Ascending aorta (tissue), 2 donors: ENCODE results near the gene B4GALNT3. TPM values are rescaled to one million over a fixed set of nuclear protein-coding genes. Genes with fewer than 3 reads are reported as not detected.

ENCODE experiments used
- DNase-seq, 2 donors: peaks; one replicate each; pipeline ENCODE4 v3.0.0-alpha.2; 2019; ENCODE audit warnings: low spot score in 2 of 2
- H3K27ac ChIP-seq, 2 donors: fragments of 200-600 bp; sonication (generic); one replicate each; pipeline ENCODE4 v1.5.1; 2016 to 2017; ENCODE audit warnings: mild to moderate bottlenecking in 1 of 2
- H3K27me3 ChIP-seq: fragments of 200-600 bp; sonication (generic); one replicate; pipeline ENCODE4 v1.5.1; 2017
- H3K36me3 ChIP-seq, 2 donors: fragments of 200-600 bp; sonication (generic); one replicate each; pipeline ENCODE4 v1.5.1; 2016
- H3K4me1 ChIP-seq, 2 donors: fragments of 200-600 bp; sonication (generic); one replicate each; pipeline ENCODE4 v1.5.1; 2016 to 2017; ENCODE audit warnings: mild to moderate bottlenecking in 1 of 2
- H3K4me3 ChIP-seq, 2 donors: fragments of 200-600 bp; sonication (generic); one replicate each; pipeline ENCODE4 v1.5.1; 2016 to 2017; ENCODE audit warnings: mild to moderate bottlenecking in 1 of 2
- H3K9me3 ChIP-seq, 2 donors: fragments of 200-600 bp; sonication (generic); one replicate each; pipeline ENCODE4 v1.5.1; 2016
- intact Hi-C: fragments of 100-400 bp; cut with DNase I; formaldehyde crosslinking; loops from one replicate; pipeline ENCODE4 v1.15.1; 2023
- total RNA-seq: library from RNA; depleted of rRNA; stranded (reverse); fragments of >200 nt; gene quantifications from one replicate; pipeline ENCODE4 v1.1.0, GENCODE V29; 2016
- TF ChIP-seq, protein P1 (sequence below), 3 experiments: fragments of 200-600 bp in 2 of 3; fragments of 450-650 bp in 1 of 3; sonication (generic) in 2 of 3; IDR thresholded peaks; one replicate each; pipeline ENCODE4 v1.5.1; 2016 to 2019; ENCODE audit warnings: antibody characterized with exemption in 3 of 3, mild to moderate bottlenecking in 1 of 3, moderate library complexity in 1 of 3

The B4GALNT3 gene
- total RNA-seq, 1 donor from 2014 or later = 10.4 TPM

- no peak overlapping the region for H3K27ac ChIP-seq
- no peaks in the 10 kb centered on the region for H3K36me3 ChIP-seq
- no peaks in the 10 kb centered on the region for H3K4me1 ChIP-seq
- H3K27me3 ChIP-seq = no peaks in the 10 kb centered on the region
- TF ChIP-seq, protein P1, sequence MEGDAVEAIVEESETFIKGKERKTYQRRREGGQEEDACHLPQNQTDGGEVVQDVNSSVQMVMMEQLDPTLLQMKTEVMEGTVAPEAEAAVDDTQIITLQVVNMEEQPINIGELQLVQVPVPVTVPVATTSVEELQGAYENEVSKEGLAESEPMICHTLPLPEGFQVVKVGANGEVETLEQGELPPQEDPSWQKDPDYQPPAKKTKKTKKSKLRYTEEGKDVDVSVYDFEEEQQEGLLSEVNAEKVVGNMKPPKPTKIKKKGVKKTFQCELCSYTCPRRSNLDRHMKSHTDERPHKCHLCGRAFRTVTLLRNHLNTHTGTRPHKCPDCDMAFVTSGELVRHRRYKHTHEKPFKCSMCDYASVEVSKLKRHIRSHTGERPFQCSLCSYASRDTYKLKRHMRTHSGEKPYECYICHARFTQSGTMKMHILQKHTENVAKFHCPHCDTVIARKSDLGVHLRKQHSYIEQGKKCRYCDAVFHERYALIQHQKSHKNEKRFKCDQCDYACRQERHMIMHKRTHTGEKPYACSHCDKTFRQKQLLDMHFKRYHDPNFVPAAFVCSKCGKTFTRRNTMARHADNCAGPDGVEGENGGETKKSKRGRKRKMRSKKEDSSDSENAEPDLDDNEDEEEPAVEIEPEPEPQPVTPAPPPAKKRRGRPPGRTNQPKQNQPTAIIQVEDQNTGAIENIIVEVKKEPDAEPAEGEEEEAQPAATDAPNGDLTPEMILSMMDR (IDR thresholded peaks at IDR 0.05) = no peak
- intact Hi-C loops = no loop called here
- no peak overlapping the region for H3K4me3 ChIP-seq
- DNase-seq = no peak
- H3K9me3 ChIP-seq = no peaks in the 10 kb centered on the region
These were observed 50.5 kb downstream of the B4GALNT3 start for GRCh38 chr12:510071-510825.

DNA sequence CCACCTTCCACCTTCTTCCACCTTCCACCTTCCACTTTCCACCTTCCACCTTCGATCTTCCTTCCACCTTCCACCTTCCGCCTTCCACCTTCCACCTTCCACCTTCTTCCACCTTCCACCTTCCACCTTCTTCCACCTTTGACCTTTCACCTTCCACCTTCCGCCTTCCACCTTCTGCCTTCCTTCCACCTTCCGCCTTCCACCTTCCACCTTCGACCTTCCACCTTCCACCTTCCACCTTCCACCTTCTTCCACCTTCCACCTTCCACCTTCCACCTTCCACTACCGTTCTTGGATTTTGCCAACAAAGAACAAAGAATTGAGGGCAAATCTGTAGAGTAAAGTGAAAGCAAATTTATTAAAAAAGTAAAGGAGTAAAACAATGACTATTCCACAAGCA, 53.2 kb downstream of the B4GALNT3 start:
- TF ChIP-seq, protein P1 (IDR thresholded peaks at IDR 0.05) = no peak

DNA sequence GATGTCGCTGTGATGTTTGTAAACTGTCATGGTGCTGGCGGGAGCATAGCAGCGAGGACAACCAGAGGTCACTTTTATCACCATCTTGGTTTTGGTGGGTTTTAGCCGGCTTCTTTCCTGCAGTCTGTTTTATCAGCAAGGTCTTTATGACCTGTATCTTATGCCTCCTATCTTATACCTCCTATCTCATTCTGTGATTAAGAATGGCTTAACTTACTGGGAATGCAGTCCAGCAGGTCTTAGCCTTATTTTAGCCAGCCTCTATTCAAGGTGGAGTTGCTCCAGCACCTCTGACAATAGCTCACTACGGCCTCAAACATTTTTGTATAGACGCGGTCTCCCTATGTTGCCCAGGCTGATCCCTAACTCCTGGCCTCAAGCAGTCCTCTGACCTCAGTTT, 53.7 kb downstream of the B4GALNT3 start:
- intact Hi-C loops = no loop called here
- no peak for DNase-seq
- TF ChIP-seq, protein P1 (IDR thresholded peaks at IDR 0.05) = no peak
- Histone ChIP-seq H3K27me3 (no peaks in the 10 kb centered on the region), H3K4me3 (no peak overlapping the region), H3K27ac (no peak overlapping the region), H3K4me1 (no peaks in the 10 kb centered on the region), H3K36me3 (no peaks in the 10 kb centered on the region), H3K9me3 (no peaks in the 10 kb centered on the region)

More for the DNA sequence above, 53.2 kb downstream of the B4GALNT3 start:
- DNase-seq = no peak
- Histone ChIP-seq H3K4me3 (no peak overlapping the region), H3K9me3 (no peaks in the 10 kb centered on the region), H3K27ac (no peak overlapping the region), H3K27me3 (no peaks in the 10 kb centered on the region), H3K4me1 (no peaks in the 10 kb centered on the region), H3K36me3 (no peaks in the 10 kb centered on the region)
- intact Hi-C loops = no loop called here

- TF ChIP-seq, protein P1 (IDR thresholded peaks at IDR 0.05) = no peak
- Histone ChIP-seq H3K4me3 (no peak overlapping the region), H3K4me1 (no peaks in the 10 kb centered on the region), H3K36me3 (no peaks in the 10 kb centered on the region), H3K27ac (no peak overlapping the region), H3K27me3 (no peaks in the 10 kb centered on the region), H3K9me3 (no peaks in the 10 kb centered on the region)
- intact Hi-C loops = no loop called here
- no peak for DNase-seq
These were observed 57.8 kb downstream of the B4GALNT3 start for GRCh38 chr12:517538-517937.

GRCh38 chr12:520119-520518, 60.4 kb downstream of the B4GALNT3 start:
- no peaks in the 10 kb centered on the region for H3K27me3 ChIP-seq
- H3K9me3 ChIP-seq = no peaks in the 10 kb centered on the region
- intact Hi-C loops = no loop called here
- no peak overlapping the region for H3K27ac ChIP-seq
- TF ChIP-seq, protein P1 (IDR thresholded peaks at IDR 0.05) = no peak
- DNase-seq = no peak
- H3K4me1 ChIP-seq = no peaks in the 10 kb centered on the region
- no peaks in the 10 kb centered on the region for H3K36me3 ChIP-seq
- H3K4me3 ChIP-seq = no peak overlapping the region
